ENCODE measurements around the gene MAPK13.
"Not testable (repeated sequence)": the region's sequence is repeated elsewhere in the genome, so short reads cannot be mapped to it uniquely, and the experiment has no call there.

Gene MAPK13
- total RNA-seq, result 52.3 to 59.3 reads per million in 2 experiments

GRCh38 chr6:36129941-36130666 is at the start of gene MAPK13:
Gene MAPK13 (plus strand): TSS chr6:36130513. CDS start chr6:36130583, 70 bp downstream.
- DNase-seq (ENCODE audit: low read depth), result peak; percentile 15

- DNase-seq (ENCODE audit: low read depth), result no peak
Measured at GRCh38 chr6:36082318-36082717, 48.0 kb upstream of the MAPK13 start.

GRCh38 chr6:36083446-36083845 is 46.9 kb upstream of the MAPK13 start:
- no peak for DNase-seq (ENCODE audit: low read depth)

- not testable (repeated sequence) for DNase-seq (ENCODE audit: low read depth)
Measured at GRCh38 chr6:36088204-36088603, 42.1 kb upstream of the MAPK13 start.

GRCh38 chr6:36089048-36089447 is 41.3 kb upstream of the MAPK13 start:
- no peak for DNase-seq (ENCODE audit: low read depth)

- DNase-seq (ENCODE audit: low read depth), result no peak
Measured at GRCh38 chr6:36094238-36094637, 36.1 kb upstream of the MAPK13 start.

- peak; percentile 73 for DNase-seq (ENCODE audit: low read depth)
Measured at GRCh38 chr6:36094753-36095496, 35.4 kb upstream of the MAPK13 start.

GRCh38 chr6:36095497-36096391 is 34.6 kb upstream of the MAPK13 start:
- no peak for DNase-seq (ENCODE audit: low read depth)

- DNase-seq (ENCODE audit: low read depth), result no peak
Measured at GRCh38 chr6:36098253-36098919, 31.9 kb upstream of the MAPK13 start.

- DNase-seq (ENCODE audit: low read depth), result no peak
Measured at GRCh38 chr6:36098920-36099647, 31.2 kb upstream of the MAPK13 start.

GRCh38 chr6:36099869-36100483 is 30.3 kb upstream of the MAPK13 start:
- DNase-seq (ENCODE audit: low read depth), result no peak

- DNase-seq (ENCODE audit: low read depth), result no peak
Measured at GRCh38 chr6:36101691-36102090, 28.6 kb upstream of the MAPK13 start.

GRCh38 chr6:36102853-36103252 is 27.5 kb upstream of the MAPK13 start:
- no peak for DNase-seq (ENCODE audit: low read depth)

GRCh38 chr6:36104836-36105235 is 25.5 kb upstream of the MAPK13 start:
- no peak for DNase-seq (ENCODE audit: low read depth)

- peak; percentile 34 for DNase-seq (ENCODE audit: low read depth)
Measured at GRCh38 chr6:36109092-36109491, 21.2 kb upstream of the MAPK13 start.

- DNase-seq (ENCODE audit: low read depth), result no peak
Measured at GRCh38 chr6:36110050-36110449, 20.3 kb upstream of the MAPK13 start.

- DNase-seq (ENCODE audit: low read depth), result no peak
Measured at GRCh38 chr6:36110863-36111262, 19.4 kb upstream of the MAPK13 start.

GRCh38 chr6:36111526-36111925 is 18.8 kb upstream of the MAPK13 start:
- DNase-seq (ENCODE audit: low read depth), result no peak

- no peak for DNase-seq (ENCODE audit: low read depth)
Measured at GRCh38 chr6:36113049-36113448, 17.3 kb upstream of the MAPK13 start.

GRCh38 chr6:36113703-36114102 is 16.6 kb upstream of the MAPK13 start:
- no peak for DNase-seq (ENCODE audit: low read depth)

Measured in T follicular helper cell (primary cell).